IMR-90 (cell line): ENCODE measurements around the gene IFT43.

Experiments
- CEBPB ChIP-seq: IDR thresholded peaks from 2 replicates; pipeline ENCODE4 v1.6.1; 2012; ENCODE audit warnings: low read depth, low read length, improper control_type of control experiment
- CHD1 ChIP-seq: IDR thresholded peaks from 2 replicates; pipeline ENCODE4 v1.6.1; 2012; ENCODE audit warnings: low read depth, low read length, improper control_type of control experiment
- CTCF ChIP-seq: conservative IDR thresholded peaks from 2 replicates; pipeline ENCODE4 v1.5.1; 2012; ENCODE audit warnings: mild to moderate bottlenecking, low read depth, low read length, improper control_type of control experiment
- FOS ChIP-seq: fragments of 150-350 bp; IDR thresholded peaks from 2 replicates; pipeline ENCODE4 v1.6.1; 2016; ENCODE audit warnings: low read depth, low read length
- MAFK ChIP-seq: IDR thresholded peaks from 2 replicates; pipeline ENCODE4 v1.6.1; 2012; ENCODE audit warnings: low read depth, low read length, improper control_type of control experiment
- MAZ ChIP-seq: IDR thresholded peaks from 2 replicates; pipeline ENCODE4 v1.6.1; 2012; ENCODE audit warnings: low read depth, mild to moderate bottlenecking, low read length, improper control_type of control experiment, moderate library complexity, borderline replicate concordance
- MXI1 ChIP-seq: IDR thresholded peaks from 2 replicates; pipeline ENCODE4 v1.6.1; 2012; ENCODE audit warnings: low read depth, mild to moderate bottlenecking, low read length, moderate library complexity, borderline replicate concordance
- NFE2L2 ChIP-seq: fragments of 150-350 bp; IDR thresholded peaks from 2 replicates; pipeline ENCODE4 v1.6.1; 2016; ENCODE audit warnings: low read depth, mild to moderate bottlenecking, low read length
- POLR2A ChIP-seq: IDR thresholded peaks from 2 replicates; pipeline ENCODE4 v1.6.1; 2012; ENCODE audit warnings: mild to moderate bottlenecking, low read depth, low read length
- RAD21 ChIP-seq: IDR thresholded peaks from 2 replicates; pipeline ENCODE4 v1.6.1; 2012; ENCODE audit warnings: low read length, improper control_type of control experiment
- RFX5 ChIP-seq: IDR thresholded peaks from 2 replicates; pipeline ENCODE4 v1.8.0; 2012; ENCODE audit warnings: low read depth, mild to moderate bottlenecking, low read length, moderate library complexity
- SMC3 ChIP-seq: fragments of 150-350 bp; IDR thresholded peaks from 2 replicates; pipeline ENCODE4 v1.6.1; 2016; ENCODE audit warnings: low read depth, mild to moderate bottlenecking, antibody characterized with exemption, low read length, moderate library complexity
- USF2 ChIP-seq: fragments of 150-350 bp; IDR thresholded peaks from 2 replicates; pipeline ENCODE4 v1.6.1; 2017; ENCODE audit warnings: mild to moderate bottlenecking, antibody characterized with exemption, low read length, low read depth

- TF ChIP-seq CTCF (no peak), USF2 (no peak), POLR2A (no peak), MXI1 (no peak), CEBPB (no peak), RAD21 (no peak), CHD1 (no peak), SMC3 (no peak), RFX5 (no peak), MAFK (no peak), MAZ (no peak), NFE2L2 (no peak), FOS (no peak)
Observed at GRCh38 chr14:75970989-75971388, 14.6 kb upstream of the IFT43 start.
